Mesodermal cell (in vitro differentiated cells): ENCODE measurements around the gene CSTF1.
A peak's percentile ranks its signal among the peaks of the same experiment; 100 is the strongest.
"Not testable (repeated sequence)": the region's sequence is repeated elsewhere in the genome, so short reads cannot be mapped to it uniquely, and the experiment has no call there.

ENCODE experiments used
- H3K27ac ChIP-seq: 2 replicates; pipeline ENCODE4 v1.7.0; 2013; ENCODE audit warnings: mild to moderate bottlenecking, low read depth, low read length, moderate library complexity; ENCODE audit not compliant: severe bottlenecking
- H3K36me3 ChIP-seq: 2 replicates; pipeline ENCODE4 v1.7.1; 2013; ENCODE audit warnings: mild to moderate bottlenecking, low read length, moderate library complexity; ENCODE audit not compliant: control insufficient read depth, insufficient read depth
- H3K4me1 ChIP-seq: one replicate; pipeline ENCODE4 v1.7.1; 2013; ENCODE audit warnings: mild to moderate bottlenecking, low read length; ENCODE audit not compliant: insufficient read depth, control insufficient read depth, poor library complexity, severe bottlenecking
- H3K4me3 ChIP-seq: 2 replicates; pipeline ENCODE4 v1.7.0; 2013; ENCODE audit warnings: low read length, control low read depth, mild to moderate bottlenecking; ENCODE audit not compliant: insufficient read depth, poor library complexity, severe bottlenecking; ENCODE audit errors: extremely low read depth
- H3K9me3 ChIP-seq: 2 replicates; pipeline ENCODE4 v1.7.1; 2013; ENCODE audit warnings: mild to moderate bottlenecking, low read length, moderate library complexity; ENCODE audit not compliant: control insufficient read depth
- WGBS, 2 experiments: methylation state at CpG; one replicate each; pipeline ENCODE4 v1.1.5; 2013; ENCODE audit warnings: missing lambda C conversion rate in 2 of 2; ENCODE audit not compliant: insufficient coverage in 2 of 2; 5-methylcytosine and 5-hydroxymethylcytosine counted together

The CSTF1 gene

GRCh38 chr20:56405356-56405755 lies 12.9 kb downstream of the CSTF1 start:
- WGBS, 2 experiments = 97 to 99% methylated on average over 9 to 11 of the region's 12 CpGs

GRCh38 chr20:56406910-56407309 lies 14.5 kb downstream of the CSTF1 start:
- no peak overlapping the region for H3K4me3 ChIP-seq
- H3K4me1 ChIP-seq = peaks cover 10% of the 10 kb centered on the region
- no peaks in the 10 kb centered on the region for H3K9me3 ChIP-seq
- WGBS, 2 experiments = 100% methylated on average over 1 of the region's 3 CpGs; no CpG with 5 or more reads in 1 of the 2 experiments
- H3K27ac ChIP-seq = no peak overlapping the region
- peaks cover 77% of the 10 kb centered on the region for H3K36me3 ChIP-seq

More at GRCh38 chr20:56405356-56405755, 12.9 kb downstream of the CSTF1 start:
- H3K36me3 ChIP-seq = peaks cover 92% of the 10 kb centered on the region
- H3K4me3 ChIP-seq, H3K27ac ChIP-seq, H3K9me3 ChIP-seq, H3K4me1 ChIP-seq: not testable (repeated sequence)

DNA sequence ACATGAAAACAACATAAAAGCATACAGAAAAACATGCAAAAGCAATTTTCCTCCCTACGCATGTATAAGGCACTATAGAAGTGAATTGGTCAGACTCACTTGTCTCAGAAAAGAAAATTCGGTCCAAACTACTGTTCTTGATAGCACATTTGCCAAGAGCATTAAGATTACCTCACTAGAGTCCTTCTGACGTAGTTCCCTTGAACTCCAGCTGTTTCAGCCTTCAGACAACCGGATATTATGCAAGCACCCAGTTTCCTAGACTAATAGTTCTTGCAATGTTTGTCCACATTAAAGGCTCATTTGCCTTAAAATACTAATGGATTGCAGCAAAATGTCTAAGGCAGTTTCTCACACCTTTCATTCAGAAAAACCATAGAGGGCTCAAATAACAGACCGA lies 17.1 kb downstream of the CSTF1 start:
- H3K4me3 ChIP-seq = no peak overlapping the region
- peaks cover 51% of the 10 kb centered on the region for H3K36me3 ChIP-seq
- 89 to 93% methylated on average over 2 to 3 of the region's 5 CpGs for WGBS, 2 experiments

GRCh38 chr20:56409956-56410355 lies 17.5 kb downstream of the CSTF1 start:
- Histone ChIP-seq H3K36me3 (peaks cover 47% of the 10 kb centered on the region), H3K9me3 (no peaks in the 10 kb centered on the region), H3K4me3 (no peak overlapping the region), H3K27ac (no peak overlapping the region), H3K4me1 (peaks cover 17% of the 10 kb centered on the region)
- no CpG with 5 or more reads among the region's 1 CpG for WGBS, 2 experiments

More for the DNA sequence above, 17.1 kb downstream of the CSTF1 start:
- no peak overlapping the region for H3K27ac ChIP-seq
- no peaks in the 10 kb centered on the region for H3K9me3 ChIP-seq
- peaks cover 12% of the 10 kb centered on the region for H3K4me1 ChIP-seq

- not testable (repeated sequence) for H3K4me3 ChIP-seq, H3K9me3 ChIP-seq
- Histone ChIP-seq H3K4me1 (peaks cover 22% of the 10 kb centered on the region), H3K27ac (peak overlapping the region; percentile 68), H3K36me3 (peaks cover 34% of the 10 kb centered on the region)
- whole genome bisulfite sequencing, 2 experiments = 91 to 95% methylated on average over 7 of the region's 7 CpGs
Measured at GRCh38 chr20:56411287-56411686, 18.8 kb downstream of the CSTF1 start.

GRCh38 chr20:56411759-56412472 lies 19.5 kb downstream of the CSTF1 start, which contains the start of gene CASS4:
TSS of gene CASS4 (plus strand) at chr20:56412260. CDS start at chr20:56412459, 199 bp downstream.
- Histone ChIP-seq H3K4me1 (peaks cover 22% of the 10 kb centered on the region), H3K9me3 (no peaks in the 10 kb centered on the region), H3K4me3 (no peak within 1 kb of the TSS), H3K27ac (peak within 1 kb of the TSS; percentile 68), H3K36me3 (peaks cover 27% of the 10 kb centered on the region)
- 90 to 94% methylated on average over 7 to 10 of the region's 10 CpGs for WGBS, 2 experiments

DNA sequence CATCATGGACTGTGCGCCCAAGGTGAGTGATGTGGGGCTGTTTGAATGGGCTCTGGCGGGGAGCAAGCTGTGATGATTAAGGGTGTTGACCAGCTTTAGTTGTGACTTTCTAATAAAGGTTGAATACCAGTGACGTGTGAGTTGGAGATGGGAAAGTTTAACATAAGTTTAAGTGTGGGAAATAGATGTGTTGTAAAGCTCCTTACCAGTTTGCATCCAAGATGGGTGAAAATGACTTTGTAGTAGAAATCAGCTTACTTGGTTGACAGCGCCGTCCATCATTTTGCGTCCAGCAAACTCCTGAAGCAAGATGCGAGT lies 20.0 kb downstream of the CSTF1 start:
- Histone ChIP-seq H3K27ac (peak overlapping the region; percentile 68), H3K9me3 (no peaks in the 10 kb centered on the region), H3K4me1 (peaks cover 22% of the 10 kb centered on the region), H3K36me3 (peaks cover 22% of the 10 kb centered on the region), H3K4me3 (no peak overlapping the region)
- 98 to 100% methylated on average over 6 to 7 of the region's 7 CpGs for WGBS, 2 experiments

DNA sequence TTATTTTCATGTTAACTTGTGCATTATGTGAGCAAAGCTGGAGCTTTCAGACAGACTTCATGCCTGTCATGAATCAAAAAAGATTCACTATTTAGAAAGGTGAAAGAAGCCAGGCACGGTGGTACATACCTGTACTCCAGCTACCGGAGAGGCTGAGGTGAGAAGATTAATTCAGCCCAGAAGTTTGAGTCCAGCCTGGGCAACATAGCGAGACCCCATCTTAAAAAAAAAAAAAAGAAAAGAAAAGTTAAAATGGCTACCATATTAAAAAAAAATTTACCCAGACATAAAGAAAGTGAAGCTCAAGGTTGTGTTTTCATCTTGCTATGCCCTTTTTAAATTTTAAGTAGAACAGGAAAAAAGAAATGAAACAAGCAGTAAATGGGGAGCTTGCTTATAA lies 20.5 kb downstream of the CSTF1 start:
- Histone ChIP-seq H3K9me3 (no peaks in the 10 kb centered on the region), H3K4me1 (peaks cover 24% of the 10 kb centered on the region), H3K36me3 (peaks cover 17% of the 10 kb centered on the region), H3K4me3 (no peak overlapping the region), H3K27ac (no peak overlapping the region)
- 100% methylated on average over 2 of the region's 3 CpGs; no CpG with 5 or more reads in 1 of the 2 experiments for WGBS, 2 experiments

GRCh38 chr20:56414842-56415765 lies 22.7 kb downstream of the CSTF1 start:
- Histone ChIP-seq H3K36me3 (peaks cover 4% of the 10 kb centered on the region), H3K27ac (no peak overlapping the region), H3K4me3 (no peak overlapping the region), H3K9me3 (no peaks in the 10 kb centered on the region), H3K4me1 (peaks cover 24% of the 10 kb centered on the region)
- WGBS, 2 experiments = 93 to 96% methylated on average over 8 of the region's 12 CpGs

- H3K4me3 ChIP-seq = no peak overlapping the region
- WGBS, 2 experiments = 85 to 92% methylated on average over 5 to 6 of the region's 7 CpGs
- no peak overlapping the region for H3K27ac ChIP-seq
- peaks cover 2% of the 10 kb centered on the region for H3K36me3 ChIP-seq
- no peaks in the 10 kb centered on the region for H3K9me3 ChIP-seq
- H3K4me1 ChIP-seq = peaks cover 38% of the 10 kb centered on the region
Measured at GRCh38 chr20:56417402-56417801, 25.0 kb downstream of the CSTF1 start.
